ENCODE measurements around the gene SEMA4D.

GRCh38 chr9:89312222-89312571, 185.7 kb downstream of the SEMA4D start:
- no peak for TF ChIP-seq EZH2 (IDR thresholded peaks at IDR 0.05; ENCODE audit: low read depth)
- no peak for TF ChIP-seq CTCF (conservative IDR thresholded peaks at IDR 0.05)

Data from PC-9 (cell line).